D721Med (cell line): ENCODE data around the gene ASMT.
"Not testable (repeated sequence)": the region's sequence is repeated elsewhere in the genome, so short reads cannot be mapped to it uniquely, and the experiment has no call there.

Experiments
- DNase-seq: peaks from one replicate; pipeline ENCODE4 v3.0.0; 2011; ENCODE audit warnings: low spot score; ENCODE audit not compliant: insufficient read length
- FAIRE-seq: peaks from 2 replicates; lab custom pipeline; 2011; peaks lifted over from hg19 to GRCh38; lab: Jason Lieb, UNC
- CTCF ChIP-seq: IDR thresholded peaks from 2 replicates; pipeline ENCODE4 v1.5.1; 2012; ENCODE audit warnings: mild to moderate bottlenecking, control low read depth; ENCODE audit not compliant: insufficient read depth; ENCODE audit errors: missing control alignments

Gene ASMT

GRCh38 chrX:1676866-1677265, 62.0 kb downstream of the ASMT start:
- DNase-seq (no peak), FAIRE-seq (no peak)
- no peak for TF ChIP-seq CTCF

- FAIRE-seq (no peak), DNase-seq (no peak)
- TF ChIP-seq CTCF, result no peak
Observed at GRCh38 chrX:1679238-1679637, 64.4 kb downstream of the ASMT start.

- DNase-seq (no peak), FAIRE-seq (no peak)
- TF ChIP-seq CTCF, result no peak
Observed at GRCh38 chrX:1681439-1681838, 66.6 kb downstream of the ASMT start.

- not testable (repeated sequence) for DNase-seq, FAIRE-seq
Observed at GRCh38 chrX:1681856-1682255, 67.0 kb downstream of the ASMT start.

- FAIRE-seq, DNase-seq: not testable (repeated sequence)
Observed at GRCh38 chrX:1682501-1682900, 67.6 kb downstream of the ASMT start.

GRCh38 chrX:1684883-1685282, 70.0 kb downstream of the ASMT start:
- not testable (repeated sequence) for FAIRE-seq, DNase-seq

GRCh38 chrX:1685444-1685880, 70.6 kb downstream of the ASMT start:
- DNase-seq, FAIRE-seq: not testable (repeated sequence)

- DNase-seq, result no peak
- no peak for TF ChIP-seq CTCF
- no peak for FAIRE-seq
Observed at GRCh38 chrX:1686642-1687041, 71.8 kb downstream of the ASMT start.
